Chondrocyte (in vitro differentiated cells): Measurements from ENCODE around the gene NEDD4L. TPM values are rescaled to one million over a fixed set of nuclear protein-coding genes. Genes with fewer than 3 reads are reported as not detected.

Experiments used
- DNase-seq: peaks from one replicate; pipeline ENCODE4 v3.0.0; 2021; ENCODE audit warnings: mixed read lengths, low spot score
- H3K27ac Mint-ChIP-seq: one replicate; pipeline ENCODE4 v1.8.0; 2021; ENCODE audit warnings: mild to moderate bottlenecking, moderate library complexity, mixed read lengths; ENCODE audit not compliant: unreplicated experiment
- H3K27me3 Mint-ChIP-seq: 2 replicates; pipeline ENCODE4 v1.8.0; 2021; ENCODE audit warnings: low read depth, mixed read lengths
- H3K36me3 Mint-ChIP-seq: 2 replicates; pipeline ENCODE4 v1.8.0; 2021; ENCODE audit warnings: low read depth, mixed read lengths
- H3K4me1 Mint-ChIP-seq: 2 replicates; pipeline ENCODE4 v1.8.0; 2021; ENCODE audit warnings: low read depth, mild to moderate bottlenecking, mixed read lengths
- H3K4me3 Mint-ChIP-seq: one replicate; pipeline ENCODE4 v1.8.0; 2021; ENCODE audit warnings: mild to moderate bottlenecking, moderate library complexity, mixed read lengths; ENCODE audit not compliant: unreplicated experiment
- H3K9me3 Mint-ChIP-seq: 2 replicates; pipeline ENCODE4 v1.8.0; 2021; ENCODE audit warnings: low read depth, mixed read lengths
- CTCF ChIP-seq: fragments of 200-600 bp; sonication (generic); IDR thresholded peaks from 2 replicates; pipeline ENCODE4 v1.5.0; 2021; ENCODE audit warnings: antibody characterized with exemption, mild to moderate bottlenecking, moderate library complexity
- total RNA-seq: library from RNA; stranded (reverse); gene quantifications from 3 replicates; pipeline ENCODE4 v1.2.1, GENCODE V29; 2021

The NEDD4L gene
- total RNA-seq, 1 donor from 2014 or later = 25.8 TPM

- no peaks in the 10 kb centered on the region for H3K27me3 Mint-ChIP-seq
- peaks cover 4% of the 10 kb centered on the region for H3K36me3 Mint-ChIP-seq
- DNase-seq = no peak
- H3K4me1 Mint-ChIP-seq = peaks cover 60% of the 10 kb centered on the region
- no peak for TF ChIP-seq CTCF
- no peaks in the 10 kb centered on the region for H3K9me3 Mint-ChIP-seq
- H3K27ac Mint-ChIP-seq = peak overlapping the region; percentile 69
- no peak overlapping the region for H3K4me3 Mint-ChIP-seq
Observed at GRCh38 chr18:58363767-58364540, 319.9 kb downstream of the NEDD4L start.

GRCh38 chr18:58364876-58365528 lies 321.0 kb downstream of the NEDD4L start:
- Mint-ChIP-seq H3K4me1 (peaks cover 51% of the 10 kb centered on the region), H3K27ac (peak overlapping the region; percentile 89), H3K4me3 (no peak overlapping the region), H3K36me3 (peaks cover 6% of the 10 kb centered on the region), H3K9me3 (no peaks in the 10 kb centered on the region), H3K27me3 (no peaks in the 10 kb centered on the region)
- TF ChIP-seq CTCF = peak; percentile 3
- no peak for DNase-seq

- peaks cover 12% of the 10 kb centered on the region for H3K36me3 Mint-ChIP-seq
- no peaks in the 10 kb centered on the region for H3K9me3 Mint-ChIP-seq
- no peaks in the 10 kb centered on the region for H3K27me3 Mint-ChIP-seq
- H3K27ac Mint-ChIP-seq = no peak overlapping the region
- H3K4me3 Mint-ChIP-seq = no peak overlapping the region
- DNase-seq = no peak
- peaks cover 31% of the 10 kb centered on the region for H3K4me1 Mint-ChIP-seq
- no peak for TF ChIP-seq CTCF
Observed at GRCh38 chr18:58367425-58368140, 323.6 kb downstream of the NEDD4L start.

GRCh38 chr18:58369616-58370015 lies 325.6 kb downstream of the NEDD4L start:
- Mint-ChIP-seq H3K27ac (no peak overlapping the region), H3K4me1 (peaks cover 12% of the 10 kb centered on the region), H3K9me3 (no peaks in the 10 kb centered on the region), H3K36me3 (peaks cover 18% of the 10 kb centered on the region), H3K27me3 (no peaks in the 10 kb centered on the region), H3K4me3 (no peak overlapping the region)
- no peak for DNase-seq
- no peak for TF ChIP-seq CTCF

DNA sequence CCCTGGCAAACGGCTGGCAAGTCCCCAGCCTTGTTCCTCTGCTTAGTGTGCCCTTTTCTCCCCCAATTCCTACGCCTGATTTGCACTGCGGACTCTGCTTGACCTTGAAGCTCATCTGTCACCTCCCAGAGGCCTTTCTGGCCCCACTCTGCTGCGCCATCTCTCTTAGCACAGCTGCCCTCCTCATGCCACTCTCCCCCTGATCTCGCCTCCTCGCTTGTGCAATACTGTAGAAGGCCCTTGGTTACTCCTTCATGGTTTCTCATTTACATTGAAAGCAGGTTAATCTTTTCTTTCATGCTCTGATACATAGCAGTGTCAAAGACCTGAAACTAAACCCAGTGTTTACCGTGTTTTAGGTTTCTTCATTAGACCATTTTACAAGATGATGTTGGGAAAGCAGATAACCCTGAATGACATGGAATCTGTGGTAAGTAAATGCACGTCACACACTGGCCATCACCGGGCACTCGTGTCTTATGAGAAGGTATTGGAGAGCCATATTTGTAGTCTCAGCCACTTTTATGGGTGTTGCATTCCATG lies 326.1 kb downstream of the NEDD4L start:
- no peak overlapping the region for H3K27ac Mint-ChIP-seq
- no peak for TF ChIP-seq CTCF
- no peak overlapping the region for H3K4me3 Mint-ChIP-seq
- H3K27me3 Mint-ChIP-seq = no peaks in the 10 kb centered on the region
- peaks cover 23% of the 10 kb centered on the region for H3K36me3 Mint-ChIP-seq
- DNase-seq = no peak
- H3K4me1 Mint-ChIP-seq = peaks cover 7% of the 10 kb centered on the region
- no peaks in the 10 kb centered on the region for H3K9me3 Mint-ChIP-seq
